ENCODE data around the gene ANGPTL4. TPM values are rescaled to one million over a fixed set of nuclear protein-coding genes. Genes with fewer than 3 reads are reported as not detected.

ANGPTL4 gene
- total and polyA plus RNA-seq, 2 of the 13 experiments (the other 11 are each of a cell fraction or from before 2014, with no cell fraction given): 0.80 to 21.7 TPM

- TF ChIP-seq ZBTB44 (CRISPR knock-in tag; IDR thresholded peaks at IDR 0.05) (no peak), NONO (IDR thresholded peaks at IDR 0.05) (no peak), NONO (CRISPR knock-in tag; conservative IDR thresholded peaks at IDR 0.05) (no peak), KAT8 (CRISPR knock-in tag; IDR thresholded peaks at IDR 0.05) (0 out of 2 replicates have a peak, but pooled peaks have one; percentile 27), GATA4 (IDR thresholded peaks at IDR 0.05; ENCODE audit: borderline replicate concordance, low read depth) (no peak), SNAI1 (CRISPR knock-in tag; IDR thresholded peaks at IDR 0.05; ENCODE audit: borderline replicate concordance) (no peak), ZNF720 (CRISPR knock-in tag; IDR thresholded peaks at IDR 0.05) (no peak), PAF1 (CRISPR knock-in tag; IDR thresholded peaks at IDR 0.05) (no peak), ZNF460 (CRISPR knock-in tag; IDR thresholded peaks at IDR 0.05; ENCODE audit: borderline replicate concordance) (no peak), ZBTB40 (IDR thresholded peaks at IDR 0.05) (no peak), ZBTB40 (CRISPR knock-in tag; IDR thresholded peaks at IDR 0.05) (no peak), RAD21 (CRISPR knock-in tag; IDR thresholded peaks at IDR 0.05) (peak; percentile 57), ZNF296 (CRISPR knock-in tag; conservative IDR thresholded peaks at IDR 0.05) (no peak), ZNF512 (CRISPR knock-in tag; IDR thresholded peaks at IDR 0.05) (no peak), ZNF343 (CRISPR knock-in tag; IDR thresholded peaks at IDR 0.05) (no peak), ZNF883 (CRISPR knock-in tag; IDR thresholded peaks at IDR 0.05; ENCODE audit: not compliant biosample characterization) (no peak), CENPX (CRISPR knock-in tag; IDR thresholded peaks at IDR 0.05) (no peak), SP4 (CRISPR knock-in tag; IDR thresholded peaks at IDR 0.05) (peak; percentile 98)
Observed at GRCh38 chr19:8412783-8413628, 49.1 kb downstream of the ANGPTL4 start, which contains the start of gene MARCHF2 (continued).
